GM19023 (cell line): ENCODE results near the gene SS18L1.

Source experiments
- ATAC-seq: cut with Tn5 transposase; IDR thresholded peaks from one replicate; pipeline ENCODE4 v1.9.1; 2021; ENCODE audit warnings: mild to moderate bottlenecking, moderate library complexity; ENCODE audit not compliant: unreplicated experiment

SS18L1 gene

GRCh38 chr20:62168890-62169435, 25.4 kb downstream of the SS18L1 start:
- no peak for ATAC-seq

- ATAC-seq: no peak
Observed at GRCh38 chr20:62170536-62170935, 27.0 kb downstream of the SS18L1 start.

- no peak for ATAC-seq
Observed at GRCh38 chr20:62171245-62171644, 27.7 kb downstream of the SS18L1 start.

DNA sequence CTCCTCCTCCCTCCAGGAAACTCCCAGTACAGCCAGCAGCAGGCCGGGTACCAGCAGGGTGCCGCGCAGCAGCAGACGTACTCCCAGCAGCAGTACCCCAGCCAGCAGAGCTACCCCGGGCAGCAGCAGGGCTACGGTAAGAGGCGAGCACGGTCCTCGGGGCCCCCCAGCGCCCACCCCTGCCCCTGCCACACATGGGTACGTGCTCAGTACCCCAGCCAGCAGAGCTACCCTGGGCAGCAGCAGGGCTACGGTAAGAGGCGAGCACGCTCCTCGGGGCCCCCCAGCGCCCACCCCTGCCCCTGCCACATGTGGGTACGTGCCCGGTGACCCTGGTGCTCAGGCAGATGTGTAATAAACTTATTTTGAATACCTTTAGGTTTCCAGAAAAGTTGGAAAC, 29.1 kb downstream of the SS18L1 start:
- ATAC-seq: no peak

- ATAC-seq: no peak
Observed at GRCh38 chr20:62174021-62174804, 30.6 kb downstream of the SS18L1 start.

- ATAC-seq: no peak
Observed at GRCh38 chr20:62174870-62175624, 31.5 kb downstream of the SS18L1 start.

- ATAC-seq: no peak
Observed at GRCh38 chr20:62175711-62176110, 32.1 kb downstream of the SS18L1 start.

- ATAC-seq: no peak
Observed at GRCh38 chr20:62176866-62177265, 33.3 kb downstream of the SS18L1 start.

- no peak for ATAC-seq
Observed at GRCh38 chr20:62177307-62177706, 33.7 kb downstream of the SS18L1 start.

DNA sequence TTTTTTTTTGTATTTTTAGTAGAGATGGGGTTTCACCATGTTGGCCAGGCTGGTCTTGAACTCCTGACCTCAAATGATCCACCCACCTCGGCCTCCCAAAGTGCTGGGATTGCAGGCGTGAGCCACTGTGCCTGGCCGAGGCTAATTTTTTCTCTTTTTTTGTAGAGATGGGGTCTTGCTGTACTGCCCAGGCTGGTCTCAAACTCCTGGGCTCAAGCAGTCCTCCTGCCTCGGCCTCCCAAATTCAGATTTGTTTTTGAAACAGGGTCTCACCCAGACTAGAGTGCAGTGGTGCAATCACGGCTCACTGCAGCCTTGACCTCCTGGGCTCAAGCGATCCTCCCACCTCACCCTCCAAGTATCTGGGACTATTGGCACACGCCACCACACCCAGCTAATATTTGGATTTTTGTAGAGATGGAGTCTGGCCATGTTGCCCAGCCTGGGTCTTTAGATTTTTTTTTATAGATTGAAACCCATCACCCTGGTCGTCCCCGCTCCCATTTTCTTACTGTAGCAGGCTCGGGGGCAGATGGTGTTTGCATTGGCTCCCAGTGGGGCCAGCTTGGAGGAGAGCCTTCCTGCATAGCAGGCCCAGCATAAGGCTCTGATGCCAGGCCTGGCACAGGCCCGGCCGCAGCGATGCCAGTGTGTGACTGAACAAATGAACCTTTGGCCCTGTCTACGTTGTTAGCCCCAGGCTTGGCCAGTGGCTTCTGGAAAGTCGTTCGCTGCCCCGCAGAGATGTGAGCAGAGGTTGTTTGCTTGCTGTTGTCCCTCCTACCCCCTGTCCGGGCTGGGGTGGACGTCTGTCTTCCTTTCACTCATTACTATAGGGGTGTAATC, 35.0 kb downstream of the SS18L1 start:
- ATAC-seq: no peak

DNA sequence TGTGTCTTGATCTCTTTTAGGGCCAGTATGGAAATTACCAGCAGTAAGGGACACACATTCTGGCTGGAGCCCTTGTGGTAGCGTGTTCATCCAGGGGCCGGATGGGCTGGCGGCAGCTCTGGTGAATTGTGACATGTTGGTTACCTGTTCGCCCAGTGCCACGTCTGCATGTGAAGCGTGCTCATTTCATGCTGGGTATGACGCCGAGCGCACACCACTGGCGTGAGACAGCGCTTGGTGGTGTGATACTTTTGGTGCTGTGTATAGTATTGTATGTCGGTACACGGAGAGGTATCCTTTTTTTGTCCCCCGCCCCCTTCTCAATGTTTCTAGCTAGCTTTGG, 35.6 kb downstream of the SS18L1 start:
- ATAC-seq: no peak

- ATAC-seq: no peak
Observed at GRCh38 chr20:62181808-62182207, 38.2 kb downstream of the SS18L1 start.

GRCh38 chr20:62182469-62183425, 39.2 kb downstream of the SS18L1 start, which contains the start of gene MTG2:
Gene MTG2 (plus strand): TSS chr20:62183028. CDS start chr20:62193421, 10,393 bp downstream.
- ATAC-seq: peak; percentile 94

DNA sequence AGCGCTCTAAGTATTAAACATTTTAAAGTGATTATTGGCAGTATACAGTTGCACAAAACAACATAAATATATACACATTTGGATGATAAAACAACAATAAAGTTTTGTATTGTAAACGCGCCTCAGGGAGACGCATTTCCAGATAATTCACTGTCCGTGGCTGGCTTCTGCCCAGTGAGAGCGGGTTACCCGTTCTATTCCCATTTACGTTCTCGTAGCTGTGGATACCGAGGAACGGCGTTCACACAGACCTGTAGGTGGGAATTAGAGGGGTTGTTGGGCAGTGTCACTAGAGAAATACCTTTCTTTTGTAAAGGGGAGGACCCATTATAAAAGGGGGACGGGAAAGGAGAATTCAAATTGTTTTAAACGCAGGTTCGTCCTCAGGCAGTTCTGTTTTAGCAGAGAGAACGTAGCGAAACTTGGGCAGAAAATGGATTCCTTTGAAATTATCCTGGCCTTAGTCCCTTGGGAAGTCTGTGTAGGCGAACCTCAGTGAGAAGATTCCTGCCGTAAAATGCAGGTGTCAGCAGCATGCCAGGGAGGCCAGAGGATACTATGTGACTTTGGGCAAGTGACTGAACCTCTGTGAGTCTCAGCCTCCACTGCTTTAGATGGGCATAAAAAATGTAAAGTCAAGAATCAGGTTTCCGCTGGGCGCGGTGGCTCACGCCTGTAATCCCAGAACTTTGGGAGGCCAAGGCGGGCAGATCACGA, 40.0 kb downstream of the SS18L1 start:
- ATAC-seq: no peak

DNA sequence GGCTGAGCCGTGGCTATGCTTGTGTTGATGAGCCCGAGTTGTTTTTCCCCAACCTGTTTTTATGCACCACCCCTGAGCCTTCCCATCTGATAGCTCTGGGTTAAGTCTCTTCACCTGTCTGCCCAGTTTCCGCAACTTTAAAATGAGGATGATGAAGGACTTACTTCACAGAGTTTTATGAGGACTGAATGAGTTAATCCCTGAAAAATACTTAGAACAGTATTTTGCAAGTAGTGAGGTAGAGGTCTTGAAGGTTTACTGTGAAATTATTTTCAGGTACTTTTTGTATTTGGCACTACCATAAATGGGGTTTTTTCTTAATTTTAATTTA, 42.5 kb downstream of the SS18L1 start:
- ATAC-seq: no peak

DNA sequence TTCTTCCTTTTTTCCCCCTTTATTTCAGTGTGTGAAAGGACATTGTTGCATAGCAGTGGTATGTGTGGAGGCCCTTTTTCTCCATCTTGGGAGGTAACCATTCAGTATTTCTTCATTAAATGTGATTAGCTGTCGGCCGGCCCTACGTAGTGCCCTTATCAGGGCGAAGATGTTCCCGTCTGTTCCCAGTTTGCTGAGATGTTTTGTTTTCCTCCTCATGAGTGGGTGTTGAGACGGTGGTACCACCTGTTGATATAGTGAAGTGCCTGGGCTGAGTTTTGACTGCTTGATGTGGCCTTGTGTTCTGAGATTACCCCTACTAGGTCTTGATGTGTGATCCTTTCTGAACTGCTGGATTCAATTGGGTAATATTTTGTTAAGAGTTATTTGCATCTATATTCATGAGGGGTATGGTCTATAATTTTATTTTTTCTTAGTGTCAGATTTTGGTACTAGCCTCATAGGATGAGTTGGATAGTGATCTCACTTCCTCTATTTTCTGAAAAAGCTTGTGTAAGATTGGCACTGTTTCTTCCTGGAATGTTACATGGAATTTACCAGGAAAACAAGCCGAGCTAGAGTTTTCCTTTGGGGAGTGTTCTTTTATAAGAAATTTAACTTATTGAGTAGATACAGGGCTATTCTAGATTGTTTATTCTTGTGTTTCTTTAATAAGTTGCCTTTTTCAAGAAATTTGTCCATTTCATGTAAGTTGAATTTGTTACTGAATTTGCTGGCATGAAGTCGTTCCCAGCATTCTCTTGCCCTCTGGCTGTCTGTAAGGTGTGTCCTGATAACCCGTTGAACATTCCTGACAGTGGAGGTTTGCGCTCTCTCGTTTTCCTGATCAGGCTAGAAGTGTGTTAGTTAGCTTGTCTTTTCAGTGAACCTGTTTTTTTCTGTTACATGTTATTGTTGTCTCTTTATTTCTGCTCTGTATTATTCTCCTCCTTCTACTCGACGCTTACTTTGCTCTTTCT, 43.6 kb downstream of the SS18L1 start:
- ATAC-seq: no peak

DNA sequence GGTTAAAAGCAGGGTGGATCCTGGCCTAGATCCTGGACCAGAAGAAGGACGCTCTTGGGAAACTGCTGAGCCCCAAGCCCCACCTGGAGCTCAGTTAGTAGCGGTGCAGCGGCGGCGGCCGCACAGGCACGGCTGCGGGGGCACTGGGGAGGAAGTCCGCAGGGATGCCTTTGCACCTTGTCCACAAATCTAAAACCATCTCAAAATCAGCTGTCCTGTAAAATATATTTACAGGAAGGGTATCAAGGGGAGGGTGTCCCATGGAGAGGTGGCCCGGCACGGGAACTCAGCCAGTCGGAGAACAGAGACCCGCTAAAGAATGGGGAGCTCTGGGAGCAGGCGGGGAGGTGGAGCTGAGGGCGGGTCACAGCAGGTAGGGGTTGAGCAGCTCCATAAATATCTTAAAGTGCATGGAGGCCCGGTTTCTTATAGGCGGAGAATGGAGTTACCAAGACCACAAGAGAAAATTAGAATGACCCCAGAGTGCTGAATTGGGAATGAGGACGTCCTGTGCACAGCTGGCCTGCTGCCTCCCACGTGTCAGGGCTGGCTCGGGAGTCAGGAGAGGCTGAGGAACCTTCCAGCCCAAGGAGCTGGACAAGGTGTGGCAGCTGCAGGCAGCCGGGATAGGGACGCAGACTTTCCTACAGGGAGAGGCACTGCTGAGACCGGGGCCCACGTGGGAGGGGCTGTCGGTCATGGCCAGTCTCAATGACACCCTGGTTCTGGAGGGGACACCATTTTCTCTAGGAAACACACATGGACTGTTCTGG, 47.3 kb downstream of the SS18L1 start:
- no peak for ATAC-seq
